ENCODE data around the gene GPX6.
"Not testable (repeated sequence)": the region's sequence is repeated elsewhere in the genome, so short reads cannot be mapped to it uniquely, and the experiment has no call there.

The GPX6 gene

GRCh38 chr6:28515676-28516075, at the start of gene GPX6:
Gene GPX6 (minus strand): TSS chr6:28515793. CDS start chr6:28515743, 50 bp downstream.
- H3K4me3 Mint-ChIP-seq, result no peak within 1 kb of the TSS
- H3K27me3 Mint-ChIP-seq (ENCODE audit: low read depth), result peaks cover 52% of the 10 kb centered on the region
- no peaks in the 10 kb centered on the region for H3K4me1 Mint-ChIP-seq (ENCODE audit: low read depth)
- H3K27ac Mint-ChIP-seq, result no peak within 1 kb of the TSS
- DNase-seq (ENCODE audit: low spot score), result no peak
- H3K36me3 Mint-ChIP-seq (ENCODE audit: low read depth), result no peaks in the 10 kb centered on the region
- H3K9me3 Mint-ChIP-seq, result no peaks in the 10 kb centered on the region

GRCh38 chr6:28563430-28564095, 48.0 kb upstream of the GPX6 start:
- Mint-ChIP-seq H3K9me3 (no peaks in the 10 kb centered on the region), H3K4me3 (no peak overlapping the region), H3K4me1 (ENCODE audit: low read depth) (no peaks in the 10 kb centered on the region), H3K27me3 (ENCODE audit: low read depth) (peaks cover 44% of the 10 kb centered on the region), H3K36me3 (ENCODE audit: low read depth) (no peaks in the 10 kb centered on the region), H3K27ac (no peak overlapping the region)
- DNase-seq (ENCODE audit: low spot score), result no peak

- DNase-seq (ENCODE audit: low spot score), result no peak
- Mint-ChIP-seq H3K9me3 (no peaks in the 10 kb centered on the region), H3K36me3 (ENCODE audit: low read depth) (no peaks in the 10 kb centered on the region), H3K27ac (no peak overlapping the region), H3K4me1 (ENCODE audit: low read depth) (no peaks in the 10 kb centered on the region), H3K27me3 (ENCODE audit: low read depth) (peaks cover 47% of the 10 kb centered on the region), H3K4me3 (no peak overlapping the region)
These were observed 43.0 kb upstream of the GPX6 start for GRCh38 chr6:28558629-28559028.

GRCh38 chr6:28555136-28555535, 39.5 kb upstream of the GPX6 start:
- DNase-seq (ENCODE audit: low spot score), result no peak
- H3K27ac Mint-ChIP-seq, result no peak overlapping the region
- no peak overlapping the region for H3K4me3 Mint-ChIP-seq
- H3K9me3 Mint-ChIP-seq, result no peaks in the 10 kb centered on the region
- H3K36me3 Mint-ChIP-seq (ENCODE audit: low read depth), result no peaks in the 10 kb centered on the region
- no peaks in the 10 kb centered on the region for H3K4me1 Mint-ChIP-seq (ENCODE audit: low read depth)
- H3K27me3 Mint-ChIP-seq (ENCODE audit: low read depth), result peaks cover 64% of the 10 kb centered on the region

GRCh38 chr6:28553986-28554881, 38.6 kb upstream of the GPX6 start:
- H3K27me3 Mint-ChIP-seq (ENCODE audit: low read depth), result peaks cover 60% of the 10 kb centered on the region
- DNase-seq (ENCODE audit: low spot score), result no peak
- no peaks in the 10 kb centered on the region for H3K36me3 Mint-ChIP-seq (ENCODE audit: low read depth)
- H3K9me3 Mint-ChIP-seq, result no peaks in the 10 kb centered on the region
- H3K4me3 Mint-ChIP-seq, result no peak overlapping the region
- no peak overlapping the region for H3K27ac Mint-ChIP-seq
- H3K4me1 Mint-ChIP-seq (ENCODE audit: low read depth), result no peaks in the 10 kb centered on the region

- peaks cover 58% of the 10 kb centered on the region for H3K27me3 Mint-ChIP-seq (ENCODE audit: low read depth)
- no peaks in the 10 kb centered on the region for H3K4me1 Mint-ChIP-seq (ENCODE audit: low read depth)
- no peaks in the 10 kb centered on the region for H3K36me3 Mint-ChIP-seq (ENCODE audit: low read depth)
- no peak overlapping the region for H3K27ac Mint-ChIP-seq
- no peak overlapping the region for H3K4me3 Mint-ChIP-seq
- no peak for DNase-seq (ENCODE audit: low spot score)
- H3K9me3 Mint-ChIP-seq, result no peaks in the 10 kb centered on the region
These were observed 37.9 kb upstream of the GPX6 start for GRCh38 chr6:28553384-28553985.

- H3K9me3 Mint-ChIP-seq, result no peaks in the 10 kb centered on the region
- H3K27ac Mint-ChIP-seq, result no peak overlapping the region
- H3K36me3 Mint-ChIP-seq (ENCODE audit: low read depth), result no peaks in the 10 kb centered on the region
- DNase-seq (ENCODE audit: low spot score), result no peak
- H3K27me3 Mint-ChIP-seq (ENCODE audit: low read depth), result peaks cover 62% of the 10 kb centered on the region
- no peaks in the 10 kb centered on the region for H3K4me1 Mint-ChIP-seq (ENCODE audit: low read depth)
- H3K4me3 Mint-ChIP-seq, result no peak overlapping the region
These were observed 36.5 kb upstream of the GPX6 start for GRCh38 chr6:28551891-28552666.

GRCh38 chr6:28547003-28547402, 31.4 kb upstream of the GPX6 start:
- H3K9me3 Mint-ChIP-seq; DNase-seq (ENCODE audit: low spot score); H3K4me3 Mint-ChIP-seq; H3K27ac Mint-ChIP-seq; H3K36me3 Mint-ChIP-seq (ENCODE audit: low read depth): not testable (repeated sequence)
- Mint-ChIP-seq H3K27me3 (ENCODE audit: low read depth) (peaks cover 65% of the 10 kb centered on the region), H3K4me1 (ENCODE audit: low read depth) (peaks cover 18% of the 10 kb centered on the region)

GRCh38 chr6:28545955-28546354, 30.4 kb upstream of the GPX6 start:
- no peak for DNase-seq (ENCODE audit: low spot score)
- Mint-ChIP-seq H3K9me3 (peaks cover 12% of the 10 kb centered on the region), H3K27me3 (ENCODE audit: low read depth) (peaks cover 64% of the 10 kb centered on the region), H3K36me3 (ENCODE audit: low read depth) (no peaks in the 10 kb centered on the region), H3K4me3 (no peak overlapping the region), H3K27ac (no peak overlapping the region), H3K4me1 (ENCODE audit: low read depth) (peaks cover 19% of the 10 kb centered on the region)

GRCh38 chr6:28543651-28544610, 28.3 kb upstream of the GPX6 start:
- peak overlapping the region; percentile 19 for H3K27ac Mint-ChIP-seq
- peaks cover 17% of the 10 kb centered on the region for H3K9me3 Mint-ChIP-seq
- peaks cover 19% of the 10 kb centered on the region for H3K4me1 Mint-ChIP-seq (ENCODE audit: low read depth)
- peak overlapping the region; percentile 82 for H3K4me3 Mint-ChIP-seq
- H3K27me3 Mint-ChIP-seq (ENCODE audit: low read depth), result peaks cover 68% of the 10 kb centered on the region
- no peak for DNase-seq (ENCODE audit: low spot score)
- no peaks in the 10 kb centered on the region for H3K36me3 Mint-ChIP-seq (ENCODE audit: low read depth)

GRCh38 chr6:28542440-28543296, 27.1 kb upstream of the GPX6 start:
- peak overlapping the region; percentile 82 for H3K4me3 Mint-ChIP-seq
- peaks cover 17% of the 10 kb centered on the region for H3K9me3 Mint-ChIP-seq

GRCh38 chr6:28541996-28542395, 26.4 kb upstream of the GPX6 start:
- H3K9me3 Mint-ChIP-seq, result peaks cover 17% of the 10 kb centered on the region

More at GRCh38 chr6:28542440-28543296, 27.1 kb upstream of the GPX6 start:
- peaks cover 19% of the 10 kb centered on the region for H3K4me1 Mint-ChIP-seq (ENCODE audit: low read depth)
- H3K36me3 Mint-ChIP-seq (ENCODE audit: low read depth), result no peaks in the 10 kb centered on the region
- H3K27ac Mint-ChIP-seq, result peak overlapping the region; percentile 35
- H3K27me3 Mint-ChIP-seq (ENCODE audit: low read depth), result peaks cover 76% of the 10 kb centered on the region
- DNase-seq (ENCODE audit: low spot score), result peak; percentile 41

More at GRCh38 chr6:28541996-28542395, 26.4 kb upstream of the GPX6 start:
- no peaks in the 10 kb centered on the region for H3K36me3 Mint-ChIP-seq (ENCODE audit: low read depth)
- peak overlapping the region; percentile 82 for H3K4me3 Mint-ChIP-seq
- no peak overlapping the region for H3K27ac Mint-ChIP-seq
- H3K27me3 Mint-ChIP-seq (ENCODE audit: low read depth), result peaks cover 77% of the 10 kb centered on the region
- peaks cover 21% of the 10 kb centered on the region for H3K4me1 Mint-ChIP-seq (ENCODE audit: low read depth)
- DNase-seq (ENCODE audit: low spot score), result no peak
